ENCODE measurements around the gene ADH1A. TPM values are rescaled to one million over a fixed set of nuclear protein-coding genes. Genes with fewer than 3 reads are reported as not detected.

Gene ADH1A
- total and polyA plus RNA-seq, 9 of the 15 experiments (the other 6 are each of a cell fraction or from before 2014, with no cell fraction given), result not detected

- ChIA-PET POLR2A (no interaction called here), CTCF (ENCODE audit: low intra/inter-chr PET ratio) (no interaction called here)
- Histone ChIP-seq H3K4me3 (no peak overlapping the region), H3K79me2 (ENCODE audit: control insufficient read depth, insufficient read depth, low read length) (no peaks in the 10 kb centered on the region), H2AFZ (ENCODE audit: low read depth, low read length) (no peak overlapping the region), H3K9ac (ENCODE audit: insufficient read depth in 1 of 2, low read depth in 2 of 2, low read length in 2 of 2) (no peak overlapping the region), H3K36me3 (ENCODE audit: control insufficient read depth, insufficient read depth, low read length) (no peaks in the 10 kb centered on the region), H4K20me1 (replicated peaks; ENCODE audit: control insufficient read depth, insufficient read depth, low read length) (no peaks in the 10 kb centered on the region), H3K9me3 (replicated peaks; ENCODE audit: control insufficient read depth, insufficient read depth, low read depth, low read length) (no peaks in the 10 kb centered on the region), H3K9me1 (ENCODE audit: control insufficient read depth, insufficient read depth, low read length) (no peaks in the 10 kb centered on the region), H3K4me2 (ENCODE audit: insufficient read depth, low read length) (no peak overlapping the region), H3K4me1 (replicated peaks in 1 of 2; ENCODE audit: control insufficient read depth in 2 of 2, insufficient read depth in 2 of 2, low read length in 2 of 2) (no peaks in the 10 kb centered on the region), H3K27me3 (ENCODE audit: control insufficient read depth in 2 of 2, insufficient read depth in 2 of 2, low read length in 2 of 2) (no peaks in the 10 kb centered on the region), H3K27ac (ENCODE audit: extremely low read depth, low read depth, low read length) (no peak overlapping the region)
- 0% methylated on average over 1 of the region's 1 CpG for WGBS (ENCODE audit: insufficient coverage, low coverage, missing lambda C conversion rate)
- in situ Hi-C loops (cut with MboI), result no loop called here
- ATAC-seq (no peak), DNase-seq (ENCODE audit: extremely low read depth in 1 of 4, low spot score in 3 of 4) (no peak), FAIRE-seq (no peak)
- BruUV-seq (replicated peaks), result no TSS peak
- intact Hi-C loops (cut with micrococcal nuclease), result no loop called here
- TF ChIP-seq TFAM (CRISPR knock-in tag; conservative IDR thresholded peaks at IDR 0.05) (no peak), RBM15 (IDR thresholded peaks at IDR 0.05; ENCODE audit: insufficient read depth, low read length) (no peak), PURB (CRISPR knock-in tag; IDR thresholded peaks at IDR 0.05; ENCODE audit: low read depth) (no peak), E2F5 (CRISPR knock-in tag; IDR thresholded peaks at IDR 0.05) (no peak), TGIF2 (CRISPR knock-in tag; IDR thresholded peaks at IDR 0.05) (no peak), CEBPZ (IDR thresholded peaks at IDR 0.05; ENCODE audit: borderline replicate concordance, low read depth, low read length) (no peak), DIDO1 (tag; IDR thresholded peaks at IDR 0.05; ENCODE audit: low read depth) (no peak), ZC3H8 (IDR thresholded peaks at IDR 0.05) (no peak), ZNF347 (CRISPR knock-in tag; IDR thresholded peaks at IDR 0.05; ENCODE audit: low read depth) (no peak), ZNF274 (IDR thresholded peaks at IDR 0.05; ENCODE audit: borderline replicate concordance, low read depth, low read length) (no peak), EP300 (IDR thresholded peaks at IDR 0.05; ENCODE audit: low read length) (no peak), CTCF (IDR thresholded peaks at IDR 0.05 in 2 of 3, conservative IDR thresholded peaks at IDR 0.05 in 1 of 3; ENCODE audit: insufficient read depth in 2 of 3, low read depth in 1 of 3, low read length in 3 of 3) (no peak), ZBTB49 (CRISPR knock-in tag; IDR thresholded peaks at IDR 0.05; ENCODE audit: borderline replicate concordance) (no peak), SMAD4 (CRISPR knock-in tag; conservative IDR thresholded peaks at IDR 0.05) (no peak), NFXL1 (CRISPR knock-in tag; IDR thresholded peaks at IDR 0.05) (no peak), SUPT5H (IDR thresholded peaks at IDR 0.05) (no peak)
These were observed 54.8 kb downstream of the ADH1A start for GRCh38 chr4:99235955-99236354.
